ENCODE results near the gene LILRA6.
"Not testable (repeated sequence)": the region's sequence is repeated elsewhere in the genome, so short reads cannot be mapped to it uniquely, and the experiment has no call there.

GRCh38 chr19:54194463-54194862, 48.1 kb downstream of the LILRA6 start:
- not testable (repeated sequence) for TF ChIP-seq POLR2A, CTCF (IDR thresholded peaks at IDR 0.05)
